ENCODE data around the gene UBE2C. TPM values are rescaled to one million over a fixed set of nuclear protein-coding genes. Genes with fewer than 3 reads are reported as not detected.

The UBE2C gene
- total RNA-seq, 2 experiments from 2014 or later, result 0.52 to 0.64 TPM

DNA sequence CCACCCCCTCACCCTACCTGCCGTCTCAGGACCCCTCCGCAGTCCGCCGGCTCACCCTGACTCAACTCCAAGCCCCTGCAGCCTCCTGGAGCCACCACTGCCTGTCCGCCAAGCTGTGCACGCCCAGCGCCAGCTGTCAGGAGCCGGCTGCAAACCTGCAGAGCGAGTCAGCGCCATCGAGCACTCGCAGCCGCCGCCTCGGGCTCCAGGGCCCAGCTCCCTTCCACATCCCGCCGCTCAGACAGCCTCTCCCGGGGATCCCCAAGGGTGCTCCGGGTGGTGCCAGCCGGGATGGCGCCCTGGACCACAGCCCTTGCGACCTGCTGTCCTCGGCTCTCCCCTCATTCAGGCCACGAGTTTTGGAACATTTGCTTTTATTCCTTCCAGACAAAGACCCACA, 10.4 kb downstream of the UBE2C start:
- no peak overlapping the region for H3K4me3 Mint-ChIP-seq
- peak in 1 of 14 experiments; percentile 26 for DNase-seq

DNA sequence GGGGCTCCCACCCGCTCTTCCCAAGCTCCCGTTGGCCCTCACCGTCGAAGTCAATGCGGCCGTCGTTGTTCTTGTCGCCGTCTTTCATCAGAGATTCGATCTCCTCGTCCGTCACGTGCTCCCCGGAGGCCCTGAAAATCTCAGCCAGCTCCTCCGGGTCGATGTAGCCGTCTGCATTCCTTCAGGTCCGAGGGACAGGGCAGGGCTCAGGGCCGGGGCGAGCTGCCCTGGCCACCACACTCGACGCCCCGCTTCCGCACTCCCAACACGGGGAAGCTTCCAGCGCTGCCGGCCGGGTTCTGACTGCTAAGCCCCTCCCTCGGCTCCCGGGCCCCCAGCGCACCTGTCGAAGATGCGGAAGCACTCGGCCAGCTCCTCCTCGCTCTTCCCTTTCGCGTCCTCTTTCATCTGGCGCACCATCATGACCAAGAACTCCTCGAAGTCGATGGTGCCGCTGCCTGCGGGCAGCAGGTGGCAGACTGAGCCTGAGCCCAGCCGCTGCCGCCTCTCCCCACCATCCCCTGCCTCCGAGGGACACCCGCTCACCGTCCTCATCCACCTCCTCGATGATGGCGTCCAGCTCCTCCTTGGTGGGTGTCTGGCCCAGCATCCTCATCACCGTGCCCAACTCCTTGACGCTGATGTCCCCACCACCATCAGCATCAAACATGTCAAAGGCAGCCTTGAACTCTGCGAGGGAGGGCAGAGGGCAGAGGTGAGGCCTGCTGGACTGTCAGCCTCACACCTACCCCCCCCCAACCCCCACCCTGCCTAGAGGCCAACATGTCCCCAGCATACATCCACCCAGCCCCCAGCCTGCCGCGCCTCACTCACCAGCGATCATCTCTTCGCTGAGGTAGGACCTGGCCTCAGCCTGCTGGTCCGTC, 11.7 kb downstream of the UBE2C start:
- POLR2A ChIA-PET, result interaction anchor here (1.6 to 2.1 kb wide), 3 partner anchors 9 to 110 kb away, joined by 4 to 9 read pairs (median 8); partner anchors contain the start of genes ACOT8, PCIF1, SNX21 and ZSWIM3
- peaks cover 43% of the 10 kb centered on the region for H3K27me3 Mint-ChIP-seq
- DNase-seq (peak; percentile 5 to 78 (median 36)), ATAC-seq (ENCODE audit: poor library complexity) (peak; percentile 75)
- peaks cover 10% of the 10 kb centered on the region for H3K4me1 Mint-ChIP-seq (ENCODE audit: low read depth)
- TF ChIP-seq, protein P1, sequence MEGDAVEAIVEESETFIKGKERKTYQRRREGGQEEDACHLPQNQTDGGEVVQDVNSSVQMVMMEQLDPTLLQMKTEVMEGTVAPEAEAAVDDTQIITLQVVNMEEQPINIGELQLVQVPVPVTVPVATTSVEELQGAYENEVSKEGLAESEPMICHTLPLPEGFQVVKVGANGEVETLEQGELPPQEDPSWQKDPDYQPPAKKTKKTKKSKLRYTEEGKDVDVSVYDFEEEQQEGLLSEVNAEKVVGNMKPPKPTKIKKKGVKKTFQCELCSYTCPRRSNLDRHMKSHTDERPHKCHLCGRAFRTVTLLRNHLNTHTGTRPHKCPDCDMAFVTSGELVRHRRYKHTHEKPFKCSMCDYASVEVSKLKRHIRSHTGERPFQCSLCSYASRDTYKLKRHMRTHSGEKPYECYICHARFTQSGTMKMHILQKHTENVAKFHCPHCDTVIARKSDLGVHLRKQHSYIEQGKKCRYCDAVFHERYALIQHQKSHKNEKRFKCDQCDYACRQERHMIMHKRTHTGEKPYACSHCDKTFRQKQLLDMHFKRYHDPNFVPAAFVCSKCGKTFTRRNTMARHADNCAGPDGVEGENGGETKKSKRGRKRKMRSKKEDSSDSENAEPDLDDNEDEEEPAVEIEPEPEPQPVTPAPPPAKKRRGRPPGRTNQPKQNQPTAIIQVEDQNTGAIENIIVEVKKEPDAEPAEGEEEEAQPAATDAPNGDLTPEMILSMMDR (IDR thresholded peaks at IDR 0.05), result peak; percentile 31
- H3K27me3 ChIP-seq (ENCODE audit: control insufficient read depth in 1 of 2, insufficient read depth in 2 of 2, low read length in 2 of 2), result peaks cover 11 to 16% of the 10 kb centered on the region in 2 experiments
- H3K27ac ChIP-seq (ENCODE audit: low read depth in 1 of 2, low read length in 2 of 2), result no peak overlapping the region
- peaks cover 17% of the 10 kb centered on the region for H3K4me1 ChIP-seq (ENCODE audit: insufficient read depth, low read length)
- H3K36me3 ChIP-seq (ENCODE audit: insufficient read depth, low read length), result no peaks in the 10 kb centered on the region
- CTCF ChIA-PET, result interaction anchor here (0.6 to 1.4 kb wide), 4 partner anchors 50 to 1771 kb away, joined by 3 to 5 read pairs (median 4); partner anchors contain the start of genes CTSA and NEURL2
- no peaks in the 10 kb centered on the region for H3K9me3 Mint-ChIP-seq
- no peak overlapping the region for H3K27ac Mint-ChIP-seq
- peak overlapping the region; percentile 85 for H3K4me3 Mint-ChIP-seq
- H3K4me3 ChIP-seq (ENCODE audit: low read length), result peak overlapping the region; percentile 48
- peaks cover 0 to 12% of the 10 kb centered on the region in 2 experiments for H3K9me3 ChIP-seq (ENCODE audit: control insufficient read depth in 1 of 2, insufficient read depth in 1 of 2, low read length in 2 of 2)
- intact Hi-C loops (cut with DNase I, micrococcal nuclease), result loop anchor here in 1 of 2 experiments (2.0 kb wide), 1 partner anchor 139 kb away; no protein-coding TSS in a partner anchor
- no peaks in the 10 kb centered on the region for H3K36me3 Mint-ChIP-seq (ENCODE audit: low read depth)

More for the DNA sequence above, 10.4 kb downstream of the UBE2C start:
- H3K27ac Mint-ChIP-seq, result no peak overlapping the region
- peaks cover 48% of the 10 kb centered on the region for H3K27me3 Mint-ChIP-seq
- Histone ChIP-seq H3K4me1 (ENCODE audit: insufficient read depth, low read length) (peaks cover 17% of the 10 kb centered on the region), H3K36me3 (ENCODE audit: insufficient read depth, low read length) (no peaks in the 10 kb centered on the region), H3K9me3 (ENCODE audit: control insufficient read depth in 1 of 2, insufficient read depth in 1 of 2, low read length in 2 of 2) (peaks cover 0 to 12% of the 10 kb centered on the region in 2 experiments), H3K27me3 (ENCODE audit: control insufficient read depth in 1 of 2, insufficient read depth in 2 of 2, low read length in 2 of 2) (peaks cover 11 to 16% of the 10 kb centered on the region in 2 experiments), H3K4me3 (ENCODE audit: low read length) (no peak overlapping the region), H3K27ac (ENCODE audit: low read depth in 1 of 2, low read length in 2 of 2) (no peak overlapping the region)
- TF ChIP-seq, protein P1 (IDR thresholded peaks at IDR 0.05), result no peak
- H3K4me1 Mint-ChIP-seq (ENCODE audit: low read depth), result peaks cover 10% of the 10 kb centered on the region
- ATAC-seq (ENCODE audit: poor library complexity), result peak; percentile 39
- no peaks in the 10 kb centered on the region for H3K9me3 Mint-ChIP-seq
- ChIA-PET POLR2A (interaction anchor here (1.8 kb wide), 1 partner anchor 112 kb away, joined by 9 read pairs; the partner anchor contains the start of gene PCIF1), CTCF (no interaction called here)
- intact Hi-C loops (cut with DNase I, micrococcal nuclease), result no loop called here
- no peaks in the 10 kb centered on the region for H3K36me3 Mint-ChIP-seq (ENCODE audit: low read depth)

DNA sequence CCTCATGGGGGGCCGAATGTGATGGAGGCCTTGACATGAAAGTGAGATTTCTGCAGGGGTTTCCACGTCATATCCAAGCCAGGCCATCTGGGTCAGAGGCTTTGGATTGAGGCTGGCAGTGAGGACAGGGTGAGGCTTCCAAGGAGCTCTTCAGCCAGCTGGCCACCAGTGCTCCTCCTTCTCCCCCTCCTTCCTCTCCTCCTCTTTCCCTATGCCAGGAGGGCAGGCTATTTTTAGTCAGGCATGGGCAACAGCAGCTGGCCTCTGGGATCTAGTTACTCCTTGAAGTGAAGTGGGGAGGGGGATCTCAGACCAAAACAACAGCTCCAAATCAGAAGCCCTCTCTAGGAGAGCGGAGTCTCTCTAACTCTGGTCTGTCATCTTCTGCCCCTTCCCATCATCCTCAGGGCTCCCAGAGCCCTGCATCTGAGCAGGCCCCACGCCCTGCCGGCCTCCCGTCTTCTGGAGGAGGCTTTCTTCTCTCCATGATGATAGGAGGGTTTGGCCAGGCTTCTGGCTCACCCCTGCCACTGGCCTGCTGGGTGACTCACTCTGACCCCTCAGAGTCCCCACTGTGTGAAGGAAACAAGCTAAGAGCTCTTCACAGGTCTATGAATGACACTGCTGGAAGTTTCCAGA, 14.1 kb downstream of the UBE2C start:
- DNase-seq (no peak), ATAC-seq (ENCODE audit: poor library complexity) (no peak)
- CTCF ChIA-PET, result no interaction called here
- POLR2A ChIA-PET, result no interaction called here
- Histone ChIP-seq H3K9me3 (ENCODE audit: control insufficient read depth in 1 of 2, insufficient read depth in 1 of 2, low read length in 2 of 2) (peaks cover 0 to 12% of the 10 kb centered on the region in 2 experiments), H3K4me3 (ENCODE audit: low read length) (no peak overlapping the region), H3K27me3 (ENCODE audit: control insufficient read depth in 1 of 2, insufficient read depth in 2 of 2, low read length in 2 of 2) (peaks cover 11 to 16% of the 10 kb centered on the region in 2 experiments), H3K4me1 (ENCODE audit: insufficient read depth, low read length) (peaks cover 17% of the 10 kb centered on the region), H3K27ac (ENCODE audit: low read depth in 1 of 2, low read length in 2 of 2) (no peak overlapping the region), H3K36me3 (ENCODE audit: insufficient read depth, low read length) (no peaks in the 10 kb centered on the region)
- no peaks in the 10 kb centered on the region for H3K36me3 Mint-ChIP-seq (ENCODE audit: low read depth)
- no peaks in the 10 kb centered on the region for H3K9me3 Mint-ChIP-seq
- peaks cover 32% of the 10 kb centered on the region for H3K27me3 Mint-ChIP-seq
- peaks cover 10% of the 10 kb centered on the region for H3K4me1 Mint-ChIP-seq (ENCODE audit: low read depth)
- intact Hi-C loops (cut with DNase I, micrococcal nuclease), result no loop called here
- no peak overlapping the region for H3K27ac Mint-ChIP-seq
- no peak overlapping the region for H3K4me3 Mint-ChIP-seq
- TF ChIP-seq, protein P1 (IDR thresholded peaks at IDR 0.05), result no peak
